Keratinocyte (primary cell): ENCODE measurements around the gene PCDH15. TPM values are rescaled to one million over a fixed set of nuclear protein-coding genes. Genes with fewer than 3 reads are reported as not detected.

Experiments used
- DNase-seq: peaks from one replicate; pipeline ENCODE4 v3.0.0-alpha.2; 2011; ENCODE audit warnings: low read depth, missing footprints, low spot score
- FAIRE-seq: peaks from 2 replicates; lab custom pipeline; 2011; peaks lifted over from hg19 to GRCh38; lab: Jason Lieb, UNC
- H2AFZ ChIP-seq: 2 replicates; pipeline ENCODE4 v1.6.0; 2012; ENCODE audit warnings: low read length, control low read depth, inconsistent platforms; ENCODE audit not compliant: control insufficient read depth
- H3K27ac ChIP-seq: 2 replicates; pipeline ENCODE4 v1.5.1; 2011; ENCODE audit warnings: low read length; ENCODE audit not compliant: control insufficient read depth, insufficient read depth
- H3K27me3 ChIP-seq: 3 replicates; pipeline ENCODE4 v1.6.0; 2011; ENCODE audit warnings: low read length; ENCODE audit not compliant: control insufficient read depth, insufficient read depth; ENCODE audit errors: extremely low read depth
- H3K36me3 ChIP-seq, 2 experiments: 2 replicates in 1 of 2; 3 replicates in 1 of 2; pipeline ENCODE4 v1.5.1; 2011; ENCODE audit warnings: low read length in 2 of 2, mild to moderate bottlenecking in 1 of 2; ENCODE audit not compliant: control insufficient read depth in 2 of 2, insufficient read depth in 2 of 2; ENCODE audit errors: extremely low read depth in 1 of 2
- H3K4me1 ChIP-seq: 3 replicates; pipeline ENCODE4 v1.5.1; 2011; ENCODE audit warnings: low read length; ENCODE audit not compliant: control insufficient read depth, insufficient read depth; ENCODE audit errors: extremely low read depth
- H3K4me2 ChIP-seq: 3 replicates; pipeline ENCODE4 v1.6.0; 2011; ENCODE audit warnings: low read depth, low read length; ENCODE audit not compliant: control insufficient read depth, insufficient read depth; ENCODE audit errors: extremely low read depth
- H3K4me3 ChIP-seq, 3 experiments: fragments of 200-600 bp in 1 of 3; sonication (generic) in 1 of 3; 2 replicates in 2 of 3; 3 replicates in 1 of 3; pipeline ENCODE4 v1.5.1; 2011 to 2016; ENCODE audit warnings: low read length in 3 of 3, mild to moderate bottlenecking in 3 of 3, control low read depth in 2 of 3, inconsistent platforms in 1 of 3, low read depth in 1 of 3, mixed read lengths in 1 of 3, mixed run types in 1 of 3, moderate library complexity in 1 of 3; ENCODE audit not compliant: control insufficient read depth in 2 of 3, insufficient read depth in 2 of 3; ENCODE audit errors: extremely low read depth in 1 of 3
- H3K79me2 ChIP-seq: 2 replicates; pipeline ENCODE4 v1.6.0; 2012; ENCODE audit warnings: low read length; ENCODE audit not compliant: control insufficient read depth, insufficient read depth
- H3K9ac ChIP-seq: 3 replicates; pipeline ENCODE4 v1.6.0; 2011; ENCODE audit warnings: low read length; ENCODE audit not compliant: control insufficient read depth, insufficient read depth; ENCODE audit errors: extremely low read depth
- H3K9me1 ChIP-seq: 3 replicates; pipeline ENCODE4 v1.6.0; 2011; ENCODE audit warnings: low read length; ENCODE audit not compliant: control insufficient read depth, insufficient read depth; ENCODE audit errors: extremely low read depth
- H3K9me3 ChIP-seq: 2 replicates; pipeline ENCODE4 v1.5.1; 2012; ENCODE audit warnings: low read depth, low read length; ENCODE audit not compliant: control insufficient read depth
- H4K20me1 ChIP-seq: 3 replicates; pipeline ENCODE4 v1.6.0; 2011; ENCODE audit warnings: low read length; ENCODE audit not compliant: control insufficient read depth, insufficient read depth; ENCODE audit errors: extremely low read depth
- CTCF ChIP-seq, 3 experiments: IDR thresholded peaks in 1 of 3; conservative IDR thresholded peaks in 1 of 3; optimal IDR thresholded peaks in 1 of 3; 2 replicates in 2 of 3; 3 replicates in 1 of 3; pipeline versions ENCODE3 to v1.5.1; 2011; ENCODE audit warnings: low read length in 3 of 3, mild to moderate bottlenecking in 3 of 3, moderate library complexity in 2 of 3, control low read depth in 1 of 3, inconsistent platforms in 1 of 3; ENCODE audit not compliant: insufficient read depth in 2 of 3; ENCODE audit errors: extremely low read depth in 1 of 3
- EZH2 ChIP-seq: IDR thresholded peaks from one replicate; pipeline ENCODE4 v1.6.1; 2012; ENCODE audit warnings: inconsistent platforms, mild to moderate bottlenecking, low read length, moderate library complexity
- dilution Hi-C: fragments of 300-500 bp; cut with MboI; formaldehyde crosslinking; loops from one replicate; pipeline ENCODE4 v1.7.0; 2020; ENCODE audit warnings: low sequenced_read_pairs; ENCODE audit not compliant: extremely low pct_ligation_motif_present
- polyA plus RNA-seq, 5 experiments: library from polyadenylated mRNA; depleted of rRNA in 3 of 5; stranded (reverse) in 3 of 5; stranded (forward) in 1 of 5; unstranded in 1 of 5; fragments of >200 nt; gene quantifications; 1 replicate in 1 of 5; 2 replicates in 3 of 5; 3 replicates in 1 of 5; pipeline versions ENCODE4 v1.2.1 to v1.2.3, GENCODE V29; 2011 to 2012; ENCODE audit warnings: missing spikeins in 2 of 5, low read depth in 1 of 5, low replicate concordance in 1 of 5

Gene PCDH15
- polyA plus RNA-seq, 1 donor (not counting 4 experiments of a cell fraction or from before 2014, with no cell fraction given) = not detected

GRCh38 chr10:54139819-54140428, 661.1 kb downstream of the PCDH15 start:
- H3K4me3 ChIP-seq = no peak overlapping the region
- H3K4me1 ChIP-seq = no peaks in the 10 kb centered on the region
- no peaks in the 10 kb centered on the region for H4K20me1 ChIP-seq
- FAIRE-seq (no peak), DNase-seq (no peak)
- H3K79me2 ChIP-seq = no peaks in the 10 kb centered on the region
- H3K9me1 ChIP-seq = no peaks in the 10 kb centered on the region
- no peaks in the 10 kb centered on the region for H3K36me3 ChIP-seq
- no peak overlapping the region for H3K9ac ChIP-seq
- H3K27me3 ChIP-seq = no peaks in the 10 kb centered on the region
- H3K27ac ChIP-seq = no peak overlapping the region
- H3K9me3 ChIP-seq = peaks cover 2% of the 10 kb centered on the region
- dilution Hi-C loops = no loop called here
- no peak overlapping the region for H2AFZ ChIP-seq
- TF ChIP-seq CTCF (optimal IDR thresholded peaks at IDR 0.05 in 1 of 3, IDR thresholded peaks at IDR 0.05 in 1 of 3, conservative IDR thresholded peaks at IDR 0.05 in 1 of 3; ENCODE audit: extremely low read depth in 1 of 3, insufficient read depth in 2 of 3, low read length in 3 of 3) (no peak), EZH2 (no peak)
- H3K4me2 ChIP-seq = no peak overlapping the region

GRCh38 chr10:54137396-54137795, 663.6 kb downstream of the PCDH15 start:
- peaks cover 2% of the 10 kb centered on the region for H3K9me3 ChIP-seq
- H3K79me2 ChIP-seq = no peaks in the 10 kb centered on the region
- no peak overlapping the region for H3K27ac ChIP-seq
- no peaks in the 10 kb centered on the region for H3K4me1 ChIP-seq
- no peak overlapping the region for H3K4me3 ChIP-seq
- TF ChIP-seq CTCF (optimal IDR thresholded peaks at IDR 0.05 in 1 of 3, IDR thresholded peaks at IDR 0.05 in 1 of 3, conservative IDR thresholded peaks at IDR 0.05 in 1 of 3; ENCODE audit: extremely low read depth in 1 of 3, insufficient read depth in 2 of 3, low read length in 3 of 3) (no peak), EZH2 (no peak)
- dilution Hi-C loops = no loop called here
- no peak for FAIRE-seq
- H3K9me1 ChIP-seq = no peaks in the 10 kb centered on the region
- H3K36me3 ChIP-seq = no peaks in the 10 kb centered on the region
- H3K9ac ChIP-seq = no peak overlapping the region
- no peaks in the 10 kb centered on the region for H4K20me1 ChIP-seq
- no peak overlapping the region for H2AFZ ChIP-seq
- H3K4me2 ChIP-seq = no peak overlapping the region
- DNase-seq = no peak
- H3K27me3 ChIP-seq = no peaks in the 10 kb centered on the region
